Measurements from ENCODE around the gene CLMP.

CLMP gene

GRCh38 chr11:123020968-123021367, 174.1 kb downstream of the CLMP start:
- peak; percentile 66 to 71 for DNase-seq (ENCODE audit: low read depth in 2 of 2)

More at GRCh38 chr11:123020968-123021367, 174.1 kb downstream of the CLMP start:
- peak; percentile 83 for TF ChIP-seq CTCF (IDR thresholded peaks at IDR 0.05; ENCODE audit: low read depth, low read length)
- H3K4me3 ChIP-seq (replicated peaks in 1 of 2; ENCODE audit: low read depth in 2 of 2, low read length in 2 of 2), result no peak overlapping the region
